SIG-M5 treated with dmso at 0.1 percent for 504 hours (cell line): ENCODE results near the gene SSBP2.
"Not testable (repeated sequence)": the region's sequence is repeated elsewhere in the genome, so short reads cannot be mapped to it uniquely, and the experiment has no call there.

Source experiments
- DNase-seq: peaks from one replicate; lab custom pipeline; 2025; ENCODE audit not compliant: unreplicated experiment; lab: John Stamatoyannopoulos, UW

The SSBP2 gene

GRCh38 chr5:81469676-81470075 is 281.2 kb downstream of the SSBP2 start:
- no peak for DNase-seq

DNA sequence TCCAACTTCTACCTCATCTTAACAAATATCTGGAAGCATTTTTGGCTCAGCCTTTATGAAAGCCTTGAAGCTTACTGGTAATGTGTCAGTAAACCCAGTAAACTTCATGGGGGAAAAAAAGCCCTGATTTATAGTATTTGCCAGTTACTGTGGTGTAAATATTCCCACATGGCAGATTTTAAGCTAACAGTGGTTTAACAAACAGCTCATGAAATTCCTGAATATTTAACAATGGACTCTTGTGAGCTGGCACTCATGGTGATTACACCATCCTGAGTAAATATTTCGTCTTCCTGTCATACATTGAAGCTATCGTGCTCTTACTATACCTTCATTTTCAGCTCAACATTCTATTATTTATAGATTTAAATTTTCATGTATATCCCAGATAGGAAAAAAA is 300.0 kb downstream of the SSBP2 start:
- DNase-seq: no peak

- DNase-seq: no peak
These were observed 315.9 kb downstream of the SSBP2 start for GRCh38 chr5:81435023-81435422.

DNA sequence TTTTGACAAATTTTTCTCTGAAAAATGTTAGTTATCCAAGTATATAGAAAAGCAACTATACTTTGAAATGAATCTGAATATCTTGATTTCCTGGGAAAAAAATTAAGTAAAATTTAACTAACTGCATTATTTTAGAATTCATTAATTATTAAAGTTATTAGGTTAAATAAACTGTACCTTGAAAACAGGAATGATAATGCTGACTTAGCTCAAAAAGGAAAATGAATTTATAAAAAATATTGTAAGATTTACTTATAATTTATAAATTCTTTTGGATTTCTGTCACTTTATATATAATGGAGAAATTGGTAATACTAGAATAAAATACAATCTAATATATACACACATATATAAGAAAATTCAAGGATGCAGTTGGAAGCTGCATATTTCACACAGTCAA is 320.9 kb downstream of the SSBP2 start:
- DNase-seq: no peak

- DNase-seq: no peak
These were observed 321.5 kb downstream of the SSBP2 start for GRCh38 chr5:81429363-81429762.

- DNase-seq: no peak
These were observed 322.0 kb downstream of the SSBP2 start for GRCh38 chr5:81428861-81429260.

DNA sequence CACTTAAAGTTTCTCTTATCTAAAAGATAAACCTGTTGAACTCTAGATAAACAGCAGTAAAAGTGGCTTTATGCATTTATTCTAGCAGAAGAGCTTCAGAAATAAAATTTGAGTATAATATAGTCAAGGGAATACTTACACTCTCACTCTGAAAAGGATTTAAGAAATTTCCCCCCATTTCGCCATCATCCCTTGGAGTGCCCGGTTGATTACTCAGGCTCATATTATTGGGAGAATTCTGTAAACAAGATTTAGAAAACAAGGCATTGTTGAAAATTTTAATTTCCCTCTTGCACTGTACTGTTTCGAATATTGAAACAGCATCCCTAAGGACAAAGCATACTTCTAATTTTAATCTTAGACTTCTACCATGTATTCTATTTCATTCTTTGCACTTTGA is 322.5 kb downstream of the SSBP2 start:
- no peak for DNase-seq

- no peak for DNase-seq
These were observed 323.3 kb downstream of the SSBP2 start for GRCh38 chr5:81427566-81427965.

- no peak for DNase-seq
These were observed 324.4 kb downstream of the SSBP2 start for GRCh38 chr5:81426359-81427030.

DNA sequence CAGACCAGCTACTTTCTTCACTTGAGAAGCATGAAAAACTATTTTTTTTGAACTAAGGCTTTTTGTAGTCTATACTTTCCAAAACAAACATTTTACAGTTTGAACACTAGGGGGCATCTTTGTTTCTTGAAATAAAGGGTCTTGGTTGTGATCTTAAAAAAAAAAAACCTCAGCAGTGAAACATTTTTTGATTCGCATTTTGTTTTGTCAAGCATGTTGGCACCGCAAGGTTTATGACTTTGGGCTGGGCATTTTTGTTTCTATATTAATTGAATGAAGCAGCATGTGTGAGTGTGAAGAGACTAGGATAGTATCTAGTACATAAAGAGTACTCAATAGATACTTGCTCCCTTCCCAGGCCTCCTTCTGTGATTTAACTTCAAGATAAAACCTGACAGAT is 325.3 kb downstream of the SSBP2 start:
- peak; percentile 48 for DNase-seq

DNA sequence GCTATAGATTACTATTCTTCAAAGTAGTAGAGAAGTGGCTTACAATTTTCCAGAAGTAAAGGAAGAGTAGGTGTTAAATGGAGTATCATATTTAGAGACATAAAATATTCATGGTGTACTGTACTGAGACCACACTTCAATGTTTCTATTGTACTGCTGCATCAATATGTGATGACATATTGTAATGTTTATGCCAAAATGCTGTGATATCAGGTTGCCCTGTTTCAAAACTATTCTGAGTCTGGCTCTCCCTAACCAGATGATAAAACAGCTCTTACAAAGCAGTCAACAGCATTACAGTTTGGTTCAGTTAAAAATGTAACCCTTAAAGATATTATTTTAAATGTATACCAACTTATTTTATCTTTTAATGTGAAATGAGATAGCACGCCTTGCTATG is 326.2 kb downstream of the SSBP2 start:
- no peak for DNase-seq

DNA sequence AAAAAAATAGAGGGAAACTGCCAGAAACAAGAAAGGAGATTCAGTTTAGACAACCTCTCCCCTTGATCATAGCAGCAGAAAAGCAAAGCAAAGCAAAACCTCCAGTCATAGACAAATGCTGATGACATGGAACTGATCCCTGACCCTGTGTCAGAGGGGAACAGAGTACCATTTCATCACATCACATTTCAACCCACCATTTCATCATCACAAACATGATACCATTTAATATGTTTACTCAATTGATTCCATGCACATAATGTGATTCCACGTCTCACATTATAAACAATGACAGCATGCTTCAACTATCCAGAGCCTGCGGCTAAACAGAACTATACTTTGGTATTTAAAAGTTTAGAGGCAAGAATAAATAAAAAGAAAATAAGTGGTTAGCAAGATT is 328.2 kb downstream of the SSBP2 start:
- DNase-seq: no peak

- DNase-seq: peak; percentile 44
These were observed 330.7 kb downstream of the SSBP2 start for GRCh38 chr5:81420039-81420667.

DNA sequence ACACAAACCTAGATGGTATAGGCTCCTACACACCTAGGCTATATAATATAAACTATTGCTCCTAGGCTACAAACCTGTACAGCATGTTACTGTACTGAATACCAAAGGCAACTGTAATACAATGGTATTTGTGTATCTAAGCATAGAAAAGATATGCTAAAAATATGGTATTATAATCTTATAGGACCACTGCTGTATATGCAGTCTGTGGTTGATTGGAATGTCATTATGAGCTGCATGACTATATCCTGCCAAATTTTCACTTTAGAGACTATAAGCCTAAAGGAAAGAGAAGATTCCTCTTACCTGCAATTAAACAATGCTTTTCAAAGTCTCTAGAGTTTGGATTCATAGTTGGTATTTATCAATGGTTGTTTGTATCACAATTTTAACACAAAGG is 332.3 kb downstream of the SSBP2 start:
- no peak for DNase-seq

DNA sequence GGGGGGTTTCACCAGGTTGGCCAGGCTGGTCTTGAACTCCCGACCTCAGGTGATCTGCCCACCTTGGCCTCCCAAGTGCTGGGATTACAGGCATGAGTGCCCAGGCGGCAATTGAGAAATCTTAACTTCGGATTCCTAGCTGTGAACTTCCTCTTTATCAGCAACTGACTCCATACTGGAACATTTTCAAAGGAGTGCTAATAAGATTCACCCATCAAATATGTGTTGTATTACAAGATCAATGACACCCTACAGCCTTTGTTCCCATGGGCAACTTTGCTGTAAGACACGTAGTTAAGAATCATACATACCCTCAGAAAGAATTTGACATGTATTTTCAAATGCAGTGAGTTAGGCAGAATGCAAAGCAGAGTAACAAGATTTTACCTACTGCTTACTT is 333.8 kb downstream of the SSBP2 start:
- no peak for DNase-seq

- DNase-seq: no peak
These were observed 341.0 kb downstream of the SSBP2 start for GRCh38 chr5:81409896-81410295.

- DNase-seq: no peak
These were observed 341.5 kb downstream of the SSBP2 start for GRCh38 chr5:81409361-81409760.

- DNase-seq: no peak
These were observed 342.4 kb downstream of the SSBP2 start for GRCh38 chr5:81408496-81408895.

GRCh38 chr5:81407811-81408210 is 343.1 kb downstream of the SSBP2 start:
- not testable (repeated sequence) for DNase-seq

GRCh38 chr5:81405126-81405891 is 345.6 kb downstream of the SSBP2 start:
- no peak for DNase-seq

DNA sequence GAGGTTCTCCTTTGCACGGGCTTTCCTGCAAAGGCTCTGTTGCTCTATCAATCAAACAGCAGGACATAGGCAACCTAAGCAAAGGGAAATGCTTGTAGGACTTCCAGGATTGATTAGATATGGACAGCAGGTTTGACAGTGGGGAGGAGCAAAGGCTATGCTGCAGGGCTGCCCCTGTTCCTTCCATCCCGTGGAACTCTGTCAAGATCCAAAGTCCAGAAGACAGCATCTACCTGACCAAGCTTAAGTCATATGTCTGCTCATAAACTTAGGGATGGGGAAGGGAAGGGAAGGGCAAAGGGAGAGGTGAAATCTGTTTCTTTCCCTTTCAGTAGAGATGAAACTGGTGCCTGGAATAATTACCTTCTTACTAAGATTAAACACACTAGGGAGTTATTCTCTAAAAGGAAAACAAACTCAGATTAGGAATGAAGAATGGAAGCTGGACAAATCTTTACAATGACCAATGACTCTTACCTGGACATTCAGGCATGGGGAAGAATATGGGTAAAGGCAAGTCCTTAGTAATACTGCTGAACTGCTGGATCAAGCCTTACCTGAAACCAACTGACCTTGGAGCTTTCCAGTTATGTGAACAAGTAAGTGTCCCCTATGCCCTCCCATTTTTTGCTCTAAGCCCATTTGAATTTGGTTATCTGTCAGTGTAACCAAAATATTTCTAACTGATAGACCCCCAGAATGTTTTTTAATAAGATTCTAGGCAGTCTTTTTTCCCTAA is 348.5 kb downstream of the SSBP2 start:
- no peak for DNase-seq

- no peak for DNase-seq
These were observed 349.6 kb downstream of the SSBP2 start for GRCh38 chr5:81401266-81401665.
